ENCODE data around the gene HEPACAM. TPM values are rescaled to one million over a fixed set of nuclear protein-coding genes. Genes with fewer than 3 reads are reported as not detected.
A peak's percentile ranks its signal among the peaks of the same experiment; 100 is the strongest.

Gene HEPACAM
- polyA plus RNA-seq, 2 of the 4 experiments (the other 2 are of a cell fraction): not detected

DNA sequence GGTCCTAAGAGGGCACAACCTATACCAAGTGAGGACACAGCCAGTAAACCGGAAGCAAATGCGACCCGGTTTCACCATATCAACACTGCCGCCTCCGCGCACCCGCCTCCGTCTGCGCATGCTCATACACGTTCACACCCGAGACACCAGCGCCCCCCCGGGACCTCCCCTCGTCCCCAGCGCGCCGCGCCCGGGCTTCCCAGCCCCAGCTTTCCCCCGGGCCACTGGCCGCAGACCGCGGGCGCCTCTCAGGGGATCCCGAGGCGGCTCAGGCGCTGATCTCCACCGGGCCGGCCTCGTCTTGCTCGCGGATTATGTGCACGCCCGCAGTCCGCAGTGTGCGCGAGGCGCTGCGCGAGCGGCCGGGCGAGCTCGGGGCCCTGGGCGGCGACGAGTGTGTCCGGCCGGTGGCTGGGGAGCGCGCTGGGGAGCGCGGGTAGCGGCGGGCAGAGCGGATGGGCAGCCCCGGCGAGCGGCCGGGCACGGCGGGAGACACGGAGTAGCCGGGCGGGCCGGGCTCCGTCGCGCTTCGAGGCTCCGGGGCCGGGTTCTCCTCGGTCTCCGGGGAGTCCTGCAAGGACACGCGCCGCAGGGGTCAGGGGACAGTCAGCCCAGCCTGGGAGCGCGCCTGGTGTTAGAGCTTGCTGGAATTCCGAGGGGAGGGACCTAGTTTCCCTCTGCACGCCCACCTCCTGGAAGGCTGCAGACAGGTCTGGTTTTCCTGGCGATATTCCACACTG, 14.8 kb downstream of the HEPACAM start (continued):
- TF ChIP-seq, protein P1, sequence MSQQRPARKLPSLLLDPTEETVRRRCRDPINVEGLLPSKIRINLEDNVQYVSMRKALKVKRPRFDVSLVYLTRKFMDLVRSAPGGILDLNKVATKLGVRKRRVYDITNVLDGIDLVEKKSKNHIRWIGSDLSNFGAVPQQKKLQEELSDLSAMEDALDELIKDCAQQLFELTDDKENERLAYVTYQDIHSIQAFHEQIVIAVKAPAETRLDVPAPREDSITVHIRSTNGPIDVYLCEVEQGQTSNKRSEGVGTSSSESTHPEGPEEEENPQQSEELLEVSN (IDR thresholded peaks at IDR 0.05; ENCODE audit: borderline replicate concordance, low read depth): peak; percentile 64
- TF ChIP-seq RCOR1 (IDR thresholded peaks at IDR 0.05; ENCODE audit: low read depth, low read length) (no peak), CHD4 (IDR thresholded peaks at IDR 0.05; ENCODE audit: borderline replicate concordance) (no peak)

DNA sequence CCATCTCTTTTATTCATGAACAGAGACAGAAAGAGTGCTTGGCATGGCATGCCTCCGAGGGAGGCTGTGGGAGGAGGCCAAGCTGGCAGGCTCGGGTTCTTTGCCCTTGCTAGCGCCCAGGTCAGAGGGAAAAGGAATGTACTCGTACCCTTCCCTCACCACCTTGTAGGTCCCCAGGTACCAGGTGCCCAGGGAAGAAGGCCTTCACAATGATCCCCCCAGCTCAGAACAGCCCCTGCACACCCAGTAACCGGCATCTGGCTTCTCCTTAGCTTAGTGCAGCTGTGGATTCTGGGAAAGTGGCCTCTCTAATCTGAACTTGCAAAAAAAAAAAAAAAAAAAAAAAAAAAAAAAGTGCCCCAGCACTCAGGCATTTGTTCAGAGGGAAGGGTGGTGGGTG, 15.5 kb downstream of the HEPACAM start:
- 84% methylated on average over 3 of the region's 5 CpGs for WGBS (ENCODE audit: missing lambda C conversion rate)
- DNase-seq (ENCODE audit: low read depth in 1 of 2, low spot score in 1 of 2) (no peak), ATAC-seq (no peak), FAIRE-seq (no peak)
- Histone ChIP-seq H3K9me3 (no peaks in the 10 kb centered on the region), H3K27ac (no peak overlapping the region; a peak in 1 of 6 replicates), H3K4me2 (peak overlapping the region; percentile 75), H3K4me3 (no peak overlapping the region), H3K4me1 (no peaks in the 10 kb centered on the region)
- TF ChIP-seq, protein P2, sequence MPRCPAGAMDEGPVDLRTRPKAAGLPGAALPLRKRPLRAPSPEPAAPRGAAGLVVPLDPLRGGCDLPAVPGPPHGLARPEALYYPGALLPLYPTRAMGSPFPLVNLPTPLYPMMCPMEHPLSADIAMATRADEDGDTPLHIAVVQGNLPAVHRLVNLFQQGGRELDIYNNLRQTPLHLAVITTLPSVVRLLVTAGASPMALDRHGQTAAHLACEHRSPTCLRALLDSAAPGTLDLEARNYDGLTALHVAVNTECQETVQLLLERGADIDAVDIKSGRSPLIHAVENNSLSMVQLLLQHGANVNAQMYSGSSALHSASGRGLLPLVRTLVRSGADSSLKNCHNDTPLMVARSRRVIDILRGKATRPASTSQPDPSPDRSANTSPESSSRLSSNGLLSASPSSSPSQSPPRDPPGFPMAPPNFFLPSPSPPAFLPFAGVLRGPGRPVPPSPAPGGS (IDR thresholded peaks at IDR 0.05): no peak
- TF ChIP-seq EHF (CRISPR knock-in tag; IDR thresholded peaks at IDR 0.05) (no peak), TFCP2L1 (CRISPR knock-in tag; IDR thresholded peaks at IDR 0.05) (no peak), EHMT2 (IDR thresholded peaks at IDR 0.05; ENCODE audit: low read depth) (no peak), MYC (IDR thresholded peaks at IDR 0.05; ENCODE audit: borderline replicate concordance, low read length) (no peak), ZSCAN20 (CRISPR knock-in tag; IDR thresholded peaks at IDR 0.05) (no peak), RARB (CRISPR knock-in tag; IDR thresholded peaks at IDR 0.05) (no peak), POLR2A (IDR thresholded peaks at IDR 0.05; ENCODE audit: low read length) (no peak), RFX5 (IDR thresholded peaks at IDR 0.05) (no peak), EP300 (IDR thresholded peaks at IDR 0.05) (no peak), HDAC2 (IDR thresholded peaks at IDR 0.05) (no peak), FOXS1 (CRISPR knock-in tag; IDR thresholded peaks at IDR 0.05) (no peak)
- TF ChIP-seq, protein P1 (IDR thresholded peaks at IDR 0.05; ENCODE audit: borderline replicate concordance, low read depth): no peak
- TF ChIP-seq, protein P3, sequence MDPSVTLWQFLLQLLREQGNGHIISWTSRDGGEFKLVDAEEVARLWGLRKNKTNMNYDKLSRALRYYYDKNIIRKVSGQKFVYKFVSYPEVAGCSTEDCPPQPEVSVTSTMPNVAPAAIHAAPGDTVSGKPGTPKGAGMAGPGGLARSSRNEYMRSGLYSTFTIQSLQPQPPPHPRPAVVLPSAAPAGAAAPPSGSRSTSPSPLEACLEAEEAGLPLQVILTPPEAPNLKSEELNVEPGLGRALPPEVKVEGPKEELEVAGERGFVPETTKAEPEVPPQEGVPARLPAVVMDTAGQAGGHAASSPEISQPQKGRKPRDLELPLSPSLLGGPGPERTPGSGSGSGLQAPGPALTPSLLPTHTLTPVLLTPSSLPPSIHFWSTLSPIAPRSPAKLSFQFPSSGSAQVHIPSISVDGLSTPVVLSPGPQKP (IDR thresholded peaks at IDR 0.05; ENCODE audit: low read depth, low read length): no peak
- CTCF ChIA-PET: interaction anchor here (1.0 kb wide), 1 partner anchor 44 kb away, joined by 3 read pairs; no protein-coding TSS in a partner anchor
- POLR2A ChIA-PET: no interaction called here

DNA sequence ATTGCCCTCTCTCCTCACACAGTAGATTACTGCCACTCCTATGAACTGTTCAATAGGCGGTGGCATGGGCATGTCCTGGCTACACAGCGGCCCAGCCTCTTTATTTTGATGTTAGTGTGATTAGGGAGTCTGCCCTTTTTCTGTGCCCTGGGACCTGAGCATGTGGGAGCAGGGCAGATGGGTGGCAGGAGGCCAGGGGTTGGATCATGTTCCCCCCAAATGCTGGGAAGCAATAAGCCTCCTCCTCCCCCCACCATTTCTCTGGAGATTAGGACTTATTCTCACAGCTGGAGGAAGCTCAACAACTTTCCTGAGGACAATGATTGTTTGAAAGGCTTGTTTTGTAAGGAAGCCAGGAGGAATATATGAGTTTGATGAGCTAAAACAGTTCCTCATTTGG, 15.9 kb downstream of the HEPACAM start:
- no peak overlapping the region for H3K27ac ChIP-seq
- 79% methylated on average over 2 of the region's 2 CpGs for WGBS (ENCODE audit: missing lambda C conversion rate)
- no peak overlapping the region for H3K4me3 ChIP-seq
- ChIA-PET POLR2A (no interaction called here), CTCF (no interaction called here)
- TF ChIP-seq SREBF2 (IDR thresholded peaks at IDR 0.05) (no peak), POLR2AphosphoS2 (conservative IDR thresholded peaks at IDR 0.05; ENCODE audit: low read length) (no peak), RCOR1 (IDR thresholded peaks at IDR 0.05; ENCODE audit: low read depth, low read length) (no peak), ZNF302 (CRISPR knock-in tag; IDR thresholded peaks at IDR 0.05) (no peak), ZFP36 (IDR thresholded peaks at IDR 0.05; ENCODE audit: borderline replicate concordance, partially characterized antibody) (no peak), HOXB5 (CRISPR knock-in tag; IDR thresholded peaks at IDR 0.05) (no peak), TP53 (CRISPR knock-in tag; IDR thresholded peaks at IDR 0.05) (no peak)
- TF ChIP-seq, protein P4, sequence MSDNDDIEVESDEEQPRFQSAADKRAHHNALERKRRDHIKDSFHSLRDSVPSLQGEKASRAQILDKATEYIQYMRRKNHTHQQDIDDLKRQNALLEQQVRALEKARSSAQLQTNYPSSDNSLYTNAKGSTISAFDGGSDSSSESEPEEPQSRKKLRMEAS (IDR thresholded peaks at IDR 0.05): no peak
- TF ChIP-seq, protein P5, sequence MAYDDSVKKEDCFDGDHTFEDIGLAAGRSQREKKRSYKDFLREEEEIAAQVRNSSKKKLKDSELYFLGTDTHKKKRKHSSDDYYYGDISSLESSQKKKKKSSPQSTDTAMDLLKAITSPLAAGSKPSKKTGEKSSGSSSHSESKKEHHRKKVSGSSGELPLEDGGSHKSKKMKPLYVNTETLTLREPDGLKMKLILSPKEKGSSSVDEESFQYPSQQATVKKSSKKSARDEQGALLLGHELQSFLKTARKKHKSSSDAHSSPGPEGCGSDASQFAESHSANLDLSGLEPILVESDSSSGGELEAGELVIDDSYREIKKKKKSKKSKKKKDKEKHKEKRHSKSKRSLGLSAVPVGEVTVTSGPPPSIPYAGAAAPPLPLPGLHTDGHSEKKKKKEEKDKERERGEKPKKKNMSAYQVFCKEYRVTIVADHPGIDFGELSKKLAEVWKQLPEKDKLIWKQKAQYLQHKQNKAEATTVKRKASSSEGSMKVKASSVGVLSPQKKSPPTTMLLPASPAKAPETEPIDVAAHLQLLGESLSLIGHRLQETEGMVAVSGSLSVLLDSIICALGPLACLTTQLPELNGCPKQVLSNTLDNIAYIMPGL (CRISPR knock-in tag; IDR thresholded peaks at IDR 0.05; ENCODE audit: borderline replicate concordance): no peak
- no peaks in the 10 kb centered on the region for H3K4me1 ChIP-seq
- H3K4me2 ChIP-seq: no peak overlapping the region
- no peaks in the 10 kb centered on the region for H3K9me3 ChIP-seq
- no peak for ATAC-seq
- no peak for FAIRE-seq
- DNase-seq (ENCODE audit: low read depth in 1 of 2, low spot score in 1 of 2): no peak

Data from A549 (cell line).